ENCODE results near the gene GATA5. TPM values are rescaled to one million over a fixed set of nuclear protein-coding genes. Genes with fewer than 3 reads are reported as not detected.

The GATA5 gene
- total RNA-seq, 1 experiment from 2014 or later = not detected

DNA sequence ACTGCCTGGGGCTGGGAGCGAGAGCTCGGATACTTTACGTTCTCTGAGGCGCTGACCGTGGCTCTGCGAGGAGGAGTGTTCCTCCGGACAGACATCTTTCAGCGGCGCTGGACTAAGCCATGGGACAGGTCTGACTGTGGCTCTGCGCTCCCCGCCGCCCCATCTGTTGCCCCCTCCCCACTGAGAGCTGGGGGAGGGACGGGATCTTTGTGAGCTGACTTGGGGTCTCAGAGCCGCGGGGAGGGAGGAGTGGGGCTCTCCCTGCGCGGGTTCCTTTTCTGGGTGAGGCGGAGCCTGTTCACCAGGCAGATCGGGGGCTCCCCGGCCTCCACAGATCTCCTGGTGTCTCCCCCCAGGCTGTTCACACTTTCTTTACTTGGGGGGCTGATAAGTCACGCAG, 11.3 kb upstream of the GATA5 start:
- intact Hi-C loops (cut with micrococcal nuclease) = no loop called here
- no peak for ATAC-seq
- POLR2A ChIA-PET = no interaction called here

More for the DNA sequence above, 11.3 kb upstream of the GATA5 start:
- H3K27me3 ChIP-seq (ENCODE audit: insufficient read depth, low read length) = no peaks in the 10 kb centered on the region
- H3K4me2 ChIP-seq (ENCODE audit: low read length) = no peak overlapping the region
- TF ChIP-seq ZNF274 (IDR thresholded peaks at IDR 0.05; ENCODE audit: low read depth, low read length) (no peak), MAX (IDR thresholded peaks at IDR 0.05) (no peak), REST (IDR thresholded peaks at IDR 0.05; ENCODE audit: low read depth) (no peak), ELF1 (IDR thresholded peaks at IDR 0.05; ENCODE audit: borderline replicate concordance, low read depth) (no peak), JUND (IDR thresholded peaks at IDR 0.05) (no peak), CEBPB (IDR thresholded peaks at IDR 0.05; ENCODE audit: low read depth) (no peak), SIN3A (IDR thresholded peaks at IDR 0.05; ENCODE audit: low read depth) (no peak), EZH2phosphoT487 (IDR thresholded peaks at IDR 0.05; ENCODE audit: borderline replicate concordance) (no peak)
- no peak overlapping the region for H3K27ac ChIP-seq (ENCODE audit: low read depth, low read length)
- H3K9ac ChIP-seq (ENCODE audit: low read length) = no peak overlapping the region
- RAD21 ChIA-PET (ENCODE audit: low non-redundant PET in 1 of 2, low total read pairs in 2 of 2, uncharacterized antibody in 2 of 2, unreplicated experiment in 2 of 2) = no interaction called here
- DNase-seq (ENCODE audit: low read depth, low spot score) = no peak
- H3K9me2 ChIP-seq (ENCODE audit: insufficient read depth) = no peaks in the 10 kb centered on the region
- H3K9me3 ChIP-seq (ENCODE audit: control insufficient read depth in 1 of 2, insufficient read depth in 1 of 2, low read depth in 1 of 2, low read length in 2 of 2) = no peaks in the 10 kb centered on the region
- peaks cover 8 to 16% of the 10 kb centered on the region in 2 experiments; a peak in 3 of 4 replicates for H3K4me1 ChIP-seq (ENCODE audit: control insufficient read depth in 1 of 2, insufficient read depth in 2 of 2, low read length in 2 of 2)
- H3K36me3 ChIP-seq (ENCODE audit: control insufficient read depth in 1 of 2, insufficient read depth in 2 of 2, low read length in 2 of 2) = no peaks in the 10 kb centered on the region
- CTCF ChIA-PET = no interaction called here
- H3K79me2 ChIP-seq (ENCODE audit: insufficient read depth, low read length) = no peaks in the 10 kb centered on the region
- BruUV-seq (replicated peaks) = no TSS peak
- no peaks in the 10 kb centered on the region for H4K20me1 ChIP-seq (ENCODE audit: insufficient read depth)
- H2AFZ ChIP-seq (ENCODE audit: low read depth, low read length, poor library complexity, severe bottlenecking) = no peak overlapping the region
- H3K4me3 ChIP-seq (replicated peaks in 1 of 2; ENCODE audit: low read depth in 1 of 2, low read length in 2 of 2) = no peak overlapping the region
